HepG2 (cell line): ENCODE measurements around the gene ARHGAP9. TPM values are rescaled to one million over a fixed set of nuclear protein-coding genes. Genes with fewer than 3 reads are reported as not detected.

Source experiments
- ATF1 ChIP-seq: IDR thresholded peaks from 2 replicates; pipeline ENCODE4 v1.6.1; 2016; ENCODE audit warnings: mild to moderate bottlenecking, control low read depth
- CREM ChIP-seq, 2 experiments: sonication (generic) in 1 of 2; formaldehyde crosslinking in 1 of 2; IDR thresholded peaks; 2 replicates each; pipeline versions ENCODE4 v1.4.0 to v1.6.1; 2016 to 2020; ENCODE audit warnings: antibody characterized with exemption in 1 of 2, mild to moderate bottlenecking in 1 of 2, missing genetic modification reagents in 1 of 2
- FOXA1 ChIP-seq, 2 experiments: fragments of 450-650 bp in 1 of 2; sonication (generic) in 1 of 2; formaldehyde crosslinking in 1 of 2; IDR thresholded peaks; 2 replicates each; pipeline versions ENCODE4 v1.4.0 to v1.6.1; 2016 to 2020; ENCODE audit warnings: missing genetic modification reagents in 1 of 2
- HMGXB4 ChIP-seq, 2 experiments: sonication (generic) in 1 of 2; formaldehyde crosslinking in 1 of 2; IDR thresholded peaks; 2 replicates each; pipeline versions ENCODE4 v1.4.0 to v1.6.1; 2018 to 2020; ENCODE audit warnings: missing genetic modification reagents in 2 of 2, borderline replicate concordance in 1 of 2, low read depth in 1 of 2, mild to moderate bottlenecking in 1 of 2, missing biosample characterization in 1 of 2
- KDM5A ChIP-seq: fragments of 200-600 bp; sonication (generic); IDR thresholded peaks from 2 replicates; pipeline ENCODE4 v1.7.0; 2018; ENCODE audit warnings: antibody characterized with exemption, mild to moderate bottlenecking, low read length, borderline replicate concordance
- MEIS2 ChIP-seq: sonication (generic); formaldehyde crosslinking; IDR thresholded peaks from 2 replicates; pipeline ENCODE4 v1.9.0; 2021; ENCODE audit warnings: mild to moderate bottlenecking, missing genetic modification reagents
- MLLT10 ChIP-seq: sonication (generic); formaldehyde crosslinking; IDR thresholded peaks from 2 replicates; pipeline ENCODE4 v1.4.0; 2020; ENCODE audit warnings: missing genetic modification reagents
- PAX8 ChIP-seq: sonication (generic); formaldehyde crosslinking; IDR thresholded peaks from 2 replicates; pipeline ENCODE4 v1.8.0; 2022; ENCODE audit warnings: mild to moderate bottlenecking, missing genetic modification reagents, borderline replicate concordance
- PHF20 ChIP-seq: sonication (generic); formaldehyde crosslinking; IDR thresholded peaks from 2 replicates; pipeline ENCODE4 v1.5.0; 2020; ENCODE audit warnings: mild to moderate bottlenecking, missing genetic modification reagents
- PRMT3 ChIP-seq: sonication (generic); formaldehyde crosslinking; IDR thresholded peaks from 2 replicates; pipeline ENCODE4 v1.8.1; 2022; ENCODE audit warnings: low read depth, mild to moderate bottlenecking, moderate library complexity, missing genetic modification reagents, borderline replicate concordance
- SAP130 ChIP-seq: IDR thresholded peaks from 2 replicates; pipeline ENCODE4 v1.6.1; 2016; ENCODE audit warnings: low read depth
- SMAD1 ChIP-seq: sonication (generic); formaldehyde crosslinking; IDR thresholded peaks from 2 replicates; pipeline ENCODE4 v1.4.0; 2020; ENCODE audit warnings: missing genetic modification reagents, low read depth, mild to moderate bottlenecking, borderline replicate concordance
- TERF1 ChIP-seq: sonication (generic); formaldehyde crosslinking; IDR thresholded peaks from 2 replicates; pipeline ENCODE4 v1.8.0; 2022; ENCODE audit warnings: mild to moderate bottlenecking, missing genetic modification reagents, moderate library complexity
- YY1 ChIP-seq: IDR thresholded peaks from 2 replicates; pipeline ENCODE4 v1.6.1; 2011; ENCODE audit warnings: low read length, low read depth, moderate library complexity, mild to moderate bottlenecking; ENCODE audit not compliant: insufficient read depth, insufficient replicate concordance
- ZBTB14 ChIP-seq: sonication (generic); formaldehyde crosslinking; IDR thresholded peaks from 2 replicates; pipeline ENCODE4 v1.4.0; 2020; ENCODE audit warnings: missing genetic modification reagents
- ZHX1 ChIP-seq: sonication (generic); formaldehyde crosslinking; IDR thresholded peaks from 2 replicates; pipeline ENCODE4 v1.8.1; 2022; ENCODE audit warnings: low read depth, mild to moderate bottlenecking, missing genetic modification reagents
- ZNF362 ChIP-seq: sonication (generic); formaldehyde crosslinking; IDR thresholded peaks from 2 replicates; pipeline ENCODE4 v1.4.0; 2020; ENCODE audit warnings: missing genetic modification reagents, mild to moderate bottlenecking, borderline replicate concordance
- ZNF598 ChIP-seq: sonication (generic); formaldehyde crosslinking; IDR thresholded peaks from 2 replicates; pipeline ENCODE4 v1.5.1; 2020; ENCODE audit warnings: mild to moderate bottlenecking, missing genetic modification reagents, borderline replicate concordance
- ZNF605 ChIP-seq: sonication (generic); formaldehyde crosslinking; IDR thresholded peaks from 2 replicates; pipeline ENCODE4 v1.8.0; 2022; ENCODE audit warnings: mild to moderate bottlenecking, missing genetic modification reagents
- polyA plus RNA-seq, 8 experiments: library from polyadenylated mRNA; depleted of rRNA in 3 of 8; stranded (reverse) in 7 of 8; unstranded in 1 of 8; fragments of >200 nt; fragmentation: Illumina TruSeq in 4 of 8; extraction: Trizol in 4 of 8; gene quantifications; 2 replicates each; pipeline versions ENCODE4 v1.2.1 to v1.2.3, GENCODE V29; 2011 to 2016; ENCODE audit warnings: low read depth in 4 of 8, missing spikeins in 1 of 8, mixed read lengths in 1 of 8; ENCODE audit not compliant: insufficient read depth in 1 of 8
- total RNA-seq, 5 experiments: library from RNA; depleted of rRNA; stranded (reverse); fragments of >200 nt; fragmentation: Illumina TruSeq; extraction: Trizol; gene quantifications; 2 replicates each; pipeline ENCODE4 v1.2.3, GENCODE V29; 2016; ENCODE audit warnings: low read depth in 1 of 5

The ARHGAP9 gene
- total and polyA plus RNA-seq, 2 of the 13 experiments (the other 11 are each of a cell fraction or from before 2014, with no cell fraction given) = 0.18 to 1.2 TPM

- TF ChIP-seq SAP130 (peak; percentile 52), KDM5A (peak; percentile 7; the same call in 1 of the 2 replicates), MEIS2 (CRISPR knock-in tag) (no peak), ZHX1 (no peak), FOXA1 (IDR thresholded peaks at IDR 0.05) (no peak), FOXA1 (CRISPR knock-in tag; IDR thresholded peaks at IDR 0.05) (no peak), ATF1 (CRISPR knock-in tag) (peak; percentile 72; the same call in 1 of the 2 replicates), MLLT10 (CRISPR knock-in tag) (no peak), TERF1 (no peak), CREM (IDR thresholded peaks at IDR 0.05) (peak; percentile 73), CREM (CRISPR knock-in tag; IDR thresholded peaks at IDR 0.05) (no peak), YY1 (peak; percentile 15), HMGXB4 (CRISPR knock-in tag; IDR thresholded peaks at IDR 0.05; ENCODE audit: borderline replicate concordance in 1 of 2, low read depth in 1 of 2) (peak; percentile 67 to 76; a peak in 3 of 4 replicates), PRMT3 (CRISPR knock-in tag) (no peak), ZNF605 (CRISPR knock-in tag) (peak; percentile 82; the same call in 1 of the 2 replicates), SMAD1 (CRISPR knock-in tag) (peak; percentile 85; the same call in 1 of the 2 replicates), PAX8 (CRISPR knock-in tag) (0 out of 2 replicates have a peak, but pooled peaks have one; percentile 27), ZNF598 (peak; percentile 84; the same call in 1 of the 2 replicates), ZBTB14 (no peak), ZNF362 (CRISPR knock-in tag) (0 out of 2 replicates have a peak, but pooled peaks have one; percentile 26), PHF20 (CRISPR knock-in tag) (0 out of 2 replicates have a peak, but pooled peaks have one; percentile 20)
Measured at GRCh38 chr12:57459055-57459749, 20.5 kb downstream of the ARHGAP9 start (continued).
